ENCODE measurements around the gene ACHE. TPM values are rescaled to one million over a fixed set of nuclear protein-coding genes. Genes with fewer than 3 reads are reported as not detected.

ACHE gene
- total and polyA plus RNA-seq, 11 donors: 0.44 to 2.1 (median 0.75) TPM

GRCh38 chr7:100865372-100865911 is 30.2 kb downstream of the ACHE start:
- TF ChIP-seq CTCF (IDR thresholded peaks at IDR 0.05) (no peak), POLR2A (IDR thresholded peaks at IDR 0.05) (no peak)
- H3K9me3 ChIP-seq: no peaks in the 10 kb centered on the region
- H3K36me3 ChIP-seq: peaks cover 0 to 52% (median 16%) of the 10 kb centered on the region in 9 donors
- H3K27me3 ChIP-seq: no peaks in the 10 kb centered on the region
- ATAC-seq: no peak
- H3K4me1 ChIP-seq: peaks cover 8 to 52% (median 23%) of the 10 kb centered on the region in 12 donors
- 86 to 90% (median 88%) methylated on average over 17 of the region's 17 CpGs for WGBS, 4 donors
- intact Hi-C loops (cut with DNase I): no loop called here
- H3K27ac ChIP-seq: peak overlapping the region in 7 of 12 donors; percentile 90 to 100 (median 96)
- peak overlapping the region in 1 of 12 donors; percentile 95 for H3K4me3 ChIP-seq
- DNase-seq: peak in 1 of 5 donors; percentile 56

- Histone ChIP-seq H3K9me3 (no peaks in the 10 kb centered on the region), H3K27ac (no peak overlapping the region), H3K27me3 (no peaks in the 10 kb centered on the region), H3K4me1 (peaks cover 8 to 52% (median 23%) of the 10 kb centered on the region in 12 donors), H3K4me3 (no peak overlapping the region), H3K36me3 (peaks cover 0 to 55% (median 16%) of the 10 kb centered on the region in 9 donors)
- no peak for ATAC-seq
- intact Hi-C loops (cut with DNase I): no loop called here
- TF ChIP-seq POLR2A (IDR thresholded peaks at IDR 0.05): no peak
- no peak for TF ChIP-seq CTCF (IDR thresholded peaks at IDR 0.05)
- DNase-seq: peak in 1 of 5 donors; percentile 16
- 89 to 96% (median 94%) methylated on average over 12 of the region's 12 CpGs for WGBS, 4 donors
Observed at GRCh38 chr7:100864263-100864845, 31.3 kb downstream of the ACHE start.

GRCh38 chr7:100863406-100863950 is 32.2 kb downstream of the ACHE start:
- Histone ChIP-seq H3K4me1 (peaks cover 5 to 43% (median 17%) of the 10 kb centered on the region in 12 donors), H3K27ac (peak overlapping the region in 1 of 12 donors; percentile 21), H3K36me3 (peaks cover 0 to 64% (median 16%) of the 10 kb centered on the region in 9 donors), H3K9me3 (no peaks in the 10 kb centered on the region), H3K27me3 (no peaks in the 10 kb centered on the region), H3K4me3 (no peak overlapping the region)
- DNase-seq (peak in 2 of 5 donors; percentile 17 to 53), ATAC-seq (no peak)
- 32 to 45% (median 41%) methylated on average over 10 of the region's 10 CpGs for WGBS, 4 donors
- TF ChIP-seq POLR2A (IDR thresholded peaks at IDR 0.05): no peak
- no peak for TF ChIP-seq CTCF (IDR thresholded peaks at IDR 0.05)
- intact Hi-C loops (cut with DNase I): no loop called here

- peaks cover 0 to 24% (median 7%) of the 10 kb centered on the region in 12 donors for H3K4me1 ChIP-seq
- TF ChIP-seq POLR2A (IDR thresholded peaks at IDR 0.05): no peak
- TF ChIP-seq CTCF (IDR thresholded peaks at IDR 0.05): no peak
- no peaks in the 10 kb centered on the region for H3K27me3 ChIP-seq
- intact Hi-C loops (cut with DNase I): no loop called here
- H3K4me3 ChIP-seq: no peak overlapping the region
- H3K27ac ChIP-seq: no peak overlapping the region
- peaks cover 0 to 66% (median 16%) of the 10 kb centered on the region in 9 donors for H3K36me3 ChIP-seq
- no peaks in the 10 kb centered on the region for H3K9me3 ChIP-seq
- ATAC-seq: no peak
- 90 to 96% (median 95%) methylated on average over 13 to 14 of the region's 14 CpGs for WGBS, 4 donors
- peak in 1 of 5 donors; percentile 38 for DNase-seq
Observed at GRCh38 chr7:100861616-100861985, 34.1 kb downstream of the ACHE start.
